GM10248 (cell line): ENCODE results near the gene MAN2A2.
"Not testable (repeated sequence)": the region's sequence is repeated elsewhere in the genome, so short reads cannot be mapped to it uniquely, and the experiment has no call there.

Experiments used
- CTCF ChIA-PET: fragments of 300-600 bp; sonication (Branson Sonifier 250); formaldehyde crosslinking; extraction: SDS; loops from one replicate; lab custom pipeline; 2021; ENCODE audit warnings: antibody characterized with exemption; lab: Yijun Ruan, JAX
- POLR2A ChIA-PET: fragments of 350-650 bp; sonication (Branson Sonifier 250); formaldehyde crosslinking; extraction: SDS; loops from one replicate; lab custom pipeline; 2020; ENCODE audit warnings: antibody characterized with exemption; lab: Yijun Ruan, JAX
- DNase-seq: peaks from one replicate; pipeline ENCODE4 v3.0.0; 2012; ENCODE audit errors: extremely low spot score
- CTCF ChIP-seq: IDR thresholded peaks from 2 replicates; pipeline ENCODE4 v1.5.1; 2012; ENCODE audit warnings: mild to moderate bottlenecking, low read depth; ENCODE audit errors: extremely low read depth, missing control alignments, control extremely low read depth

The MAN2A2 gene

GRCh38 chr15:90873998-90874605 lies 29.0 kb upstream of the MAN2A2 start:
- CTCF ChIA-PET = interaction anchor here (1.4 to 1.9 kb wide), 3 partner anchors 12 to 226 kb away, joined by 3 to 12 read pairs (median 4); no protein-coding TSS in a partner anchor
- no peak for DNase-seq
- TF ChIP-seq CTCF = no peak
- POLR2A ChIA-PET = no interaction called here

GRCh38 chr15:90874986-90875385 lies 28.1 kb upstream of the MAN2A2 start:
- CTCF ChIA-PET = interaction anchor here (1.2 to 1.9 kb wide), 3 partner anchors 10 to 27 kb away, joined by 4 to 12 read pairs (median 4); no protein-coding TSS in a partner anchor
- POLR2A ChIA-PET, DNase-seq: not testable (repeated sequence)

GRCh38 chr15:90875549-90875981 lies 27.5 kb upstream of the MAN2A2 start:
- ChIA-PET POLR2A (interaction anchor here (0.6 kb wide), 1 partner anchor 34 kb away, joined by 3 read pairs; no protein-coding TSS in a partner anchor), CTCF (interaction anchor here (1.2 kb wide), 1 partner anchor 10 kb away, joined by 4 read pairs; no protein-coding TSS in a partner anchor)
- no peak for DNase-seq
- no peak for TF ChIP-seq CTCF

- no peak for DNase-seq
- ChIA-PET CTCF (interaction anchor here (1.0 to 1.2 kb wide), 2 partner anchors 9 to 11 kb away, joined by 4 read pairs; no protein-coding TSS in a partner anchor), POLR2A (interaction anchor here (0.6 kb wide), 1 partner anchor 34 kb away, joined by 3 read pairs; no protein-coding TSS in a partner anchor)
- no peak for TF ChIP-seq CTCF
These were observed 27.1 kb upstream of the MAN2A2 start for GRCh38 chr15:90876046-90876445.

- no peak for TF ChIP-seq CTCF
- DNase-seq = no peak
- POLR2A ChIA-PET = no interaction called here
- CTCF ChIA-PET = interaction anchor here (1.0 kb wide), 1 partner anchor 10 kb away, joined by 4 read pairs; no protein-coding TSS in a partner anchor
These were observed 26.5 kb upstream of the MAN2A2 start for GRCh38 chr15:90876512-90877170.

GRCh38 chr15:90877315-90877714 lies 25.8 kb upstream of the MAN2A2 start:
- TF ChIP-seq CTCF = no peak
- ChIA-PET CTCF (interaction anchor here (1.0 kb wide), 1 partner anchor 9 kb away, joined by 3 read pairs; no protein-coding TSS in a partner anchor), POLR2A (no interaction called here)
- DNase-seq = no peak
